CD4-positive, alpha-beta T cell treated with Interleukin-21 for 1 hour (primary cell): ENCODE measurements around the gene MRGPRX4.

Experiments used
- DNase-seq: peaks from one replicate; pipeline ENCODE4 v3.0.0-alpha.2; 2020

MRGPRX4 gene

GRCh38 chr11:18221274-18221876, 48.7 kb downstream of the MRGPRX4 start:
- DNase-seq, result no peak

GRCh38 chr11:18222814-18223421, 50.3 kb downstream of the MRGPRX4 start:
- DNase-seq, result no peak
